ENCODE data around the gene HNRNPD.
"Not testable (repeated sequence)": the region's sequence is repeated elsewhere in the genome, so short reads cannot be mapped to it uniquely, and the experiment has no call there.

The HNRNPD gene

GRCh38 chr4:82373816-82374625, at the start of gene HNRNPD:
TSS of gene HNRNPD (minus strand) at chr4:82373991. CDS start at chr4:82373678, 313 bp downstream.
- DNase-seq (ENCODE audit: low read depth) = peak; percentile 99

- DNase-seq (ENCODE audit: low read depth) = no peak
These were observed 48.8 kb upstream of the HNRNPD start for GRCh38 chr4:82422616-82423015.

GRCh38 chr4:82421796-82422560, 48.2 kb upstream of the HNRNPD start:
- no peak for DNase-seq (ENCODE audit: low read depth)

GRCh38 chr4:82419451-82419850, 45.7 kb upstream of the HNRNPD start:
- no peak for DNase-seq (ENCODE audit: low read depth)

GRCh38 chr4:82415922-82416365, 42.2 kb upstream of the HNRNPD start:
- DNase-seq (ENCODE audit: low read depth) = no peak

- DNase-seq (ENCODE audit: low read depth) = not testable (repeated sequence)
These were observed 41.3 kb upstream of the HNRNPD start for GRCh38 chr4:82415061-82415460.

- no peak for DNase-seq (ENCODE audit: low read depth)
These were observed 29.9 kb upstream of the HNRNPD start for GRCh38 chr4:82403725-82404124.

GRCh38 chr4:82402196-82402775, 28.5 kb upstream of the HNRNPD start:
- no peak for DNase-seq (ENCODE audit: low read depth)

GRCh38 chr4:82401600-82401999, 27.8 kb upstream of the HNRNPD start:
- no peak for DNase-seq (ENCODE audit: low read depth)

- DNase-seq (ENCODE audit: low read depth) = no peak
These were observed 24.5 kb upstream of the HNRNPD start for GRCh38 chr4:82398263-82398662.

- no peak for DNase-seq (ENCODE audit: low read depth)
These were observed 23.7 kb upstream of the HNRNPD start for GRCh38 chr4:82397527-82397926.

- no peak for DNase-seq (ENCODE audit: low read depth)
These were observed 21.1 kb upstream of the HNRNPD start for GRCh38 chr4:82394896-82395295.

GRCh38 chr4:82390061-82390460, 16.3 kb upstream of the HNRNPD start:
- DNase-seq (ENCODE audit: low read depth) = not testable (repeated sequence)

GRCh38 chr4:82388405-82388804, 14.6 kb upstream of the HNRNPD start:
- no peak for DNase-seq (ENCODE audit: low read depth)

GRCh38 chr4:82386312-82386711, 12.5 kb upstream of the HNRNPD start:
- DNase-seq (ENCODE audit: low read depth) = not testable (repeated sequence)

- DNase-seq (ENCODE audit: low read depth) = no peak
These were observed 9.0 kb upstream of the HNRNPD start for GRCh38 chr4:82382751-82383150.

GRCh38 chr4:82381661-82382296, 8.0 kb upstream of the HNRNPD start:
- no peak for DNase-seq (ENCODE audit: low read depth)

GRCh38 chr4:82381235-82381634, 7.4 kb upstream of the HNRNPD start:
- no peak for DNase-seq (ENCODE audit: low read depth)

GRCh38 chr4:82380831-82381230, 7.0 kb upstream of the HNRNPD start:
- no peak for DNase-seq (ENCODE audit: low read depth)

GRCh38 chr4:82380344-82380743, 6.6 kb upstream of the HNRNPD start:
- no peak for DNase-seq (ENCODE audit: low read depth)

- DNase-seq (ENCODE audit: low read depth) = no peak
These were observed 2.3 kb upstream of the HNRNPD start for GRCh38 chr4:82376109-82376508.

GRCh38 chr4:82373486-82373815, 340 bp downstream of the HNRNPD start:
- no peak for DNase-seq (ENCODE audit: low read depth)
